Measurements from ENCODE around the gene SPIRE1.

SPIRE1 gene

DNA sequence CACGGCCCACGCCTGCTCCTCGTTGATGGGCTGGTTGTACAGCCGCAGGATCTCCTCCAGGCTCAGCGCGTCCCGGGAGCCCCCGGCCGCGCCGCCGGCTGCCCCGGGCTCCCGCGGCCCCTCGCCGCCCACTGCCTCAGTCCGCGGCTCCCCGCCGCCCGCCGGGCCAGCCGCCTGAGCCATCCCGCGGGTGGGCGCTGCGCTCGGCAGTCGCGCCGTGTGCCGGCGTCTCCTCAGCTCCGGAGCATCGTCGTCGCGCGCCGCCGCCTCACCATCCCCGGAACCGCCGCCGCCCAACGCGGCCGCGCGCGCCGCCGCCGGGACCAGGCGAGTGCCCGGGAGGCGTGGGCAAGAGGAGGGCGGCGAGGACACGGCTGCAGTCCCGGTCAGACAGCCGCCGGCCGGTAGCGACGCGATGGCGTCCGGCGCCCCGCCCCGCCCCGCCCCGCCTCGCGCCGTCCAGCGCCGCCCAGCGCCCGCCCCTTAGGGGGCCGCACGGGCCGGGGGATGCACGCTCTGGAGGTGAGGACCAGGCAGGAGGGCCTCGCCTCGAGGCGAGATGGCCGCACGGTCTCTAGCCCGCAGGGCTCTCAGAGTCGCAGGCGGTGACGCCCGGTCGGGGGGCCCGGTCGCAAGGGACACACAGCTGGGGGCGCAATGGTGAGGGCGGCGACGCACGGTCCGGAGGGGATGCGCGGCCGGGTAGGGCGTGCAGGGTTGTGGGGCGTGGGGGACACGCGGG lies at the start of gene SPIRE1:
SPIRE1 (minus strand) TSS at position 424 of the 742 bp plus-strand sequence; CDS start at position 183, 241 bp downstream.
- peak; percentile 49 for DNase-seq

DNA sequence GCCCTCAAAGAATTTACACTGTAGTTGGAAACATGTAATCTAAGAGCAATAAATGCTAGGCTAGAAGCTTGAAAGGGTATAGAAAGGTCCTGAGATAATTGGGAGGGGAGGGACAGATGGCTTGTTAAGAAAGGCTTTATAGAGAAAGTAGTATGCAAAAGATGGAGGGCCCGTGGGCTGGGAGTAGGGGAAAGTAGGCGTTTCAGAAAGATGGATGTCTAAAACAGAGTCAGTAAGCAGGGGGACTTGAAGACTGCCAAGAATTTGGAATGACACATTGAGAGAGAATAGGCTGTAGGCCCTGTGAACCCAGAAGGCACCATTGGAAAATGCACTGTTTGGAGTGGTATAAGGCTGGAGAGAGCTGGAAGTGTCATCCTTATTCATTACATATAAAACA lies 45.8 kb upstream of the SPIRE1 start:
- peak; percentile 12 for DNase-seq

DNA sequence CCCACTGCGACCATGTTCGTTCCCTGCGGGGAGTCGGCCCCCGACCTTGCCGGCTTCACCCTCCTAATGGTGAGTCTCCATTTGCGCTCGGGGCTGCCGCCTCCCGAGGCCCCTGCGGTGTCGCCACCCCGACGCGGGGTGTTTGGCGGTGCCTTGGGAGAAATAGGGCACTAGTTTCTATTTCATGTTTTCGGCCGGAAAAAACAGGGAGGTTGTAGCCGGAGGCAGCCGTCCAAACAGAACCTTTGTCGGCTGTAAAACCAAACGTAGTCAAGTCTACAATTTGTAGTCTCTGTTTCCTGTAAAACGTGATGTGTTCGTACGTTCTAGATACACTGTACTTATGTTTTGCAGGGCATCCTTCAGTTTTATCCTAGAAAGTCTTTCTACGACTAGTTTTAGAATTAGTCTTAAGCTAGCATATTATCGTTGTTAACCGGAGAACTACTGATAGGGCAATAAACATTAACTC lies 45.2 kb upstream of the SPIRE1 start:
- no peak for DNase-seq

DNA sequence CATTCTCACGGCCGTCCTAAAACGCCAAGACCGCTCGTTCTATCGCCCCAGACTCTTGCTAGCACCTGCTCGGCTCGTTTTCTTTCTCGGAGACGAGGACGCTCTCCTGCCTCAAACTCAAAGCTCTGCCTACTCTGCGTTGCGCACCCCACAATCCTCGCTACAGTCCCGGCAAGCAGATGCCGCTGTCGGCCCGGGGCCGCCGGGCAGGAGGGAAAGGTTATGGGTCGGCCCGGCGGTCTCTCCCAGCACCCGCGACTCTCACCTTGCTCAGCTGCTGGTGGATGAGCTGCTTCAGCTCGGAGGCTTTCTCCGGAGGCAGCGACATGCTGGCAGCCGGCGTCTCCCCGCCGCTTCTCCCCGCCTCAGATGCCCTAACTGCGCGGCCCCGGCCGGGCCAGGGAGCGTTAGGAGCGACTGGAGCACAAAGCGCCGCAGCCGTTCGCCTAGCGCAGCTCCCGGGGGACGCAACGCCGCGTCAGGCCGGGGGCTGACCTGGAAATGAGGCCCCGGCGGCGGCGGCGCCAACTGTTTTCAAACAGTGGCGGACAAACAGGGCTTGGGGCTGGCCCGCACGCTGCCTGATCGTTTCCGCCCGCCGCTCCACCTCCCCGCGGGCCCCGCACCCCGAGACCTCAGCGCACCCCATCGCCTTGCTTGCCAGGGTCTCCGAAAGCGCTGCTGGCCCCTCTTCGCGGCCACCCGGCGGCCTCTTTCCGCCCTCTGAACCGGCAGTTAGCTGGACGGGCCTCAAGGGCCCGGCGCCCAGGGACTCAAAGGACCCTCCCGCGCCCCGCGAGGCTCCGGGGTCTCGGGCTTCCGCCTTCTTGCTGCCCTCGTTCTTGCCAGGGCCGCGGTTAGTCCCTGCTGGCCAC lies 44.6 kb upstream of the SPIRE1 start, which contains the start of the genes CEP76 and PSMG2:
CEP76 (minus strand) TSS at position 503 of the 875 bp plus-strand sequence; CDS start at position 328, 175 bp downstream.
PSMG2 (plus strand) TSS at position 822 of the 875 bp plus-strand sequence. CDS start 66 bp downstream, outside the sequence.
- DNase-seq: peak; percentile 85

DNA sequence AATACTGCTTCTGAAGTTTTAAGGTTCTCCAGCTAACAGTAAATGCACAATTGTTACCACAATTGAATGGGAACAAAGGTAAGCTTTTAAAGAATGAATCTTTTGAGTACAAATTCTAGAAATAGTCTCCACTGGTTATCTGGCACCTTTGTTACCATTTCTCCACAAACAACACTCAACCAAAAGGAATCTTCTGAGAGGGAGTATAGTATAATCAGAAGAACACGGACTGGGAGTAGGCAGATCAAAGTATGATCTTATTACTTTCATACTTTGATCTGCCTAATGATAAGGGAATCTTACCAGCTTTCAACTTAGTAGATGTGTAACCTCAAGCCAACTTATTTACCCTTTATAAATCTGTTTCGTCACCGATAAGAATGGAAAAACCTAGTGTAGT lies 43.3 kb upstream of the SPIRE1 start:
- peak; percentile 13 for DNase-seq

DNA sequence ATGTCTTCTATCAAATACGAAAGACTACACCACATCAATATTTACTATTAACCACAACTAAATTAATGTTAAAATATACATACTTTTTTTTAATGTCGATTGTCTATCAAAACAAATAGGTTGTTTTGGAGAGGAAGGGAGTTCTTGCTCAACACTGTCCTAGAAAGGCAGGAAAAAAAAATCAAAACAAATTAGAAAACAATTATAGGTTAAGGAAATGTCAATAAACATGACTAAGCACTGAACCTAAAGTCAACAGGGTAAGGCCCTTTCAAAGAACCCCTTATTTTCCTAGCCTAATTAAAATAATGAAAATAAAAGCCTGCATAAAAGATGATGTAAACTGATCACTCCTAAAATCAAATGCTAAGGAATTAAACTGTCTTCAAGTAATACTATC lies 41.8 kb upstream of the SPIRE1 start:
- DNase-seq: no peak

DNA sequence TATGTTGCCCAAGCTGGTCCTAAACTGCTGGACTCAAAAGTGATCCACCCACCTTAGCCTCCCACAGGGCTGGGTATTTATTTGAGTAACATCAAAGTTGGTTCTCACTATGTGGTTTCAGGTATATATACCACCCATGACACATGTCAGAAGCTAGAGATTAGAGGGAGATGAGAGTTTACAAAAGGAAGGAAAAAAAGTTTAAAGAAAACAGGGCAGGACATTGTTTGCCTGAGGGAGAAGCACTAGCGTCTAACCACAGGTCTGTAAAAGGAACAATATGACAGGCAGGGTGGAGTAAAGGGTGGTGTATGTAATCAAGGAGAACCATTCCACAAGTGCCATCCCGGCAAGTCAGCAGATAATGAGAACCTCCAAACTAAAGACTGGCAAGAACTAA lies 36.1 kb upstream of the SPIRE1 start:
- no peak for DNase-seq

DNA sequence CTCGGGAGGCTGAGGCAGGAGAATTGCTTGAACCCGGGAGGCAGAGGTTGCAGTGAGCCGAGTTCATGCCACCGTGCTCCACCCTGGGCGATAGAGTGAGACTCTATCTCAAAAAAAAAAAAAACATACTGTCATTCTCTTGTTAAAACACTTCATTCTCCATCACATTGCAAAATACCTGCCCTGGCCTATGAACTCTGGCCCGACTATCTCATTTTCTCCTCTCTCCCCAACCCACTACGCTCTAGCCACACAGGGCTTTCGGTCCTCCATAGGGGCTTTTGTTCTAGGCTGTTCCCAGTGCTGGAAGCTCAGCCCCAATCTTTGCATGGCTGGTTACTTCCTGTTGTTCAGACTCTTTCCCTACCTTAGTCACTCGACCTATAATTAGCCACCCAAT lies 34.3 kb upstream of the SPIRE1 start:
- no peak for DNase-seq

DNA sequence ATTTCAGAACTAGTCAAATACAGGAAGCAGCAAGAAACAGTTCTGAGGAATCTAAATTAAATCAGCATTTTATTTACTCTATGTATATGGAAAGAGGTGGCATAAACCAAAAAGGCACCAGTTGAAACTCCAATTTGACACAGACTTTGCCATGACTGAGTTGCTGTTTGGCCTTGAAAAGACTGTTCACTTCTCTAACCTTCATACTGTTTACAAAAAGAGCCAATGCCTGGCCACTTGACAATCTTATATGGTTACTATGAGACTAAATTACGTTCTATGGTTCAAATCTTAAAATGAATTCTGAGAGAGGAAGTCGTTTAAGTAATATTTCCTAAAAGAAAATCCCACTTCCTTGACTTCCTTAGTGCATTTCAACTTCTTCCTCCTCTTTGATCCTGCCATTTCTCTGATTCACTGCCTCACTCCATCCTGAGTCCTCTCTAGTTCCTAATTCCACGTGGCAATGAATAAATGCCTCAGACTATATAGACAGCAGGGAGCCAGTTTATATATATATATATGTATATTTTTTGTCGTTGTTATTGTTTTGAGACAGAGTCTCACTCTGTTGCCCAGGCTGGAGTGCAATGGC lies 31.4 kb upstream of the SPIRE1 start:
- DNase-seq: no peak

DNA sequence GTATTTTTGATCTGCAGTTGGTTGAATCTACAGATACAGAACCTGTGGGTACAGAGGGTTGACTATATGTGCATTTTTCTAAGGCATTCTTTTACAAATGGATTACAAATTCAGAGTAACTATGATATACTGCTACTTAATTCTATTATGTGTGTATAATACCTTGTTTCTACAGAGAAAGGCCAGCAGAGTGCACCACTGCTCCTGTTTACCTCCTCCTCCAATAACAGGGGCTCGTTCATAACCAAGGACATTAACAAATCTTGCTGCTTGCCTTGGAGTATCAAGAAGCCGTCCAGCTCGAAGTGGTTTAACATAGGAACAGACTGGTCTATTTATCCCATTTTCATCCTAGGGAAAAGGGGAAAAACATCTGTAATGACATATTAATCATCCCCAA lies 28.2 kb upstream of the SPIRE1 start:
- DNase-seq: no peak

DNA sequence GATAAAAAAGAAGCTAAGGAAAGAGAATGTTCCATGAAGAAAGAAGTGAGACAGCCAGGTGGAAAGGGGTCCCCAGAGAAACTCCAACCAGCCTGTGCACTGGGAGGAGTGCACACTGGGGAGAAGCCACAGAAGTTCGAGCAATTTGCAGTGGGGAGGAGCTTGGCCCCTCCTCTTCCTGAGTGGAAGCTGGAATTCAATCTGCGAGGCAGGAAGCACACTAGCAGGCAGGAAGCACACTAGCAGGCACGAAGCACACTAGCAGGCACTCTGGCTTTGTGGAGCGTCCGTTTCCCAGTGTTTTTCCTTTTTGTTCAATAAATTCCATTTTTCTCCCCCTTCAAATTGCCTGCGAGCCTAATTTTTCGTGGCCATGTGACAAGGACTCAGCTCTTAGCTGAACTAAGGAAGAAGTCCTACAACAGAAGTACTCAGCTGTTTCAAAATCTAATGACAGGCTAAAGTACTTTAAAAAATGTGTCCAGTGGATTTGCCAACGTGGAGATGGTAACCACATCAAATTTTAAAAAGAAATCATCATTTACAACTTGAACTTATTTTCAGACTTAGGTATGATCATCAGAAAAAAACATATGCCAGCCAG lies 21.4 kb upstream of the SPIRE1 start:
- no peak for DNase-seq

DNA sequence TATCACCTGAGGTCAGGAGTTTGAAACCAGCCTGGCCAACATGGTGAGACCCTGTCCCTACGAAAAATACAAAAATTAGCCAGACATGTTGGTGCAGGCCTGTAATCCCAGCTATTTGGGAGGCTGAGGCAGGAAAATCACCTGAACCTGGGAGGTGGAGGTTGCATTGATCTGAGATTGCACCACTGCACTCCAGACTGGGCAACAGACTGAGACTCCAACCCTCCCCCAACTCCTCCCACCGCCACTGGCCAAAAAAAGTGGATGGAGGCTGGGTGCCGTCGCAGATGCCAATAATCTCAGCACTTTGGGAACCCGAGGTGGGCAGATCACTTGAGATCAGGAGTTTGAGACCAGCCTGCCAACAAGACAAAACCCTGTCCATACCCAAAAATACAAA lies 10.1 kb upstream of the SPIRE1 start:
- DNase-seq: no peak

DNA sequence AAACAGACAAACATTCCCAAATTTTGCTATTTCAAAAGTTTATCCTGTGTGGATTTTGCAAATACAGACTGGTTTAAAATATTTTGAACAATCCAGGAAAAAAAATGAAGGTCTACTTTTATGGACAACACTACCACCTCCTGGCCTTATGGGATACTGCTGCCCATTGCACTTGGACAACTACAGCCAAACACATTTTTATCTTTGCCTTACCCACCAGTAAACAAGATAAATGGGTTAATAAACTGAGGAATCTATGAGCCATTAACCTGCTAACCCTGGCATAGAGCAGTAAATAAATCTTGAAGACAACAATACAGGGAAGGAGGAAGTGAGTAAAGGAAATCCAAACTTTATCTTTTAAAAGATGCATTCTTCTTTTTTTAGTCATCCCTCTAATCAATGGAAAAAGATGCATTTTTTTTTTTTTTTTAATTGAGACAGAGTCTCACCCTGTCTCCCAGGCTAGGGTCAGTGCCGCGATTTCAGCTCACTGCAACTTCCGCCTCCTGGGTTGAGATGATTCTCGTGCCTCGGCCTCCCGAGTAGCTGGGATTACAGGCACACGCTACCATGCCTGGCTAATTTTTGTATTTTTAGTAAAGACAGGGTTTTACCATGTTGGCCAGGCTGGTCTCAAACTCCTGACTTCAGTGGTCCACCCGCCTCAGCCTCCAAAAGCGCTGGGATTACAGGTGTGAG lies 2.1 kb upstream of the SPIRE1 start:
- peak; percentile 64 for DNase-seq

DNA sequence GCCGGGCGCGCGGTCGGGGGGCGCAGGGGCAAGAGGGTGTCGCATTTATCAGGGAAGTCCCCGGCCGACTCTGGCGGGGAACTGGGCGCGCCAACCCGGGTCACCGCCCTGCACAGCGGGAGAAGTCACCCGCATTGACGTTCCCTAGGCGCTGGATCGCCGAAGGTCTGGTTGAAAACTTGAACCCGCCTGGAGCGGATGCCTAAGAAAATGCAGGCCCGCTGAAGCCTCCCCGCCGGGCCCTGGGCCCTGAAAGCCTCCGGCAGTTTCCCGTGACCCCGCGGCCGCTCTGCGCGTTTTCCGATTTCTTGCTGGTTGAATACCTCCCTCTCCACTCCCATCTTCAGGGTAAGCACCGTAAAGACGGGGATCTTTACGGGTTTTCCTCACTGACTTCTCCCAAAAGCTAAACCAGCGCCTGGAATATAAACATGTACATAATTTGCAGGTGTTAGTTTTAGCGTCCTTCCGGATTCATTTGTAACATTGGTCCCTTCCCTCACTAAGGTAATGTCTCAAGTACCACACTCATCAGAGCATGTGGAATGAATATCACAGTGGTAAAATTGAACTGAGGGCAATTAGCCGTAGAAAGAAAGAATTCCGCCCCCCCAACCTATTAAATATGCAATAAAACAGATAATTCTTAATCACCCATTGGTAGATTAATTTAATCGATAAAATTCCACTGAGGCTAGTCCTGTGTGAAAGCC lies 675 bp upstream of the SPIRE1 start:
- peak; percentile 36 for DNase-seq

DNA sequence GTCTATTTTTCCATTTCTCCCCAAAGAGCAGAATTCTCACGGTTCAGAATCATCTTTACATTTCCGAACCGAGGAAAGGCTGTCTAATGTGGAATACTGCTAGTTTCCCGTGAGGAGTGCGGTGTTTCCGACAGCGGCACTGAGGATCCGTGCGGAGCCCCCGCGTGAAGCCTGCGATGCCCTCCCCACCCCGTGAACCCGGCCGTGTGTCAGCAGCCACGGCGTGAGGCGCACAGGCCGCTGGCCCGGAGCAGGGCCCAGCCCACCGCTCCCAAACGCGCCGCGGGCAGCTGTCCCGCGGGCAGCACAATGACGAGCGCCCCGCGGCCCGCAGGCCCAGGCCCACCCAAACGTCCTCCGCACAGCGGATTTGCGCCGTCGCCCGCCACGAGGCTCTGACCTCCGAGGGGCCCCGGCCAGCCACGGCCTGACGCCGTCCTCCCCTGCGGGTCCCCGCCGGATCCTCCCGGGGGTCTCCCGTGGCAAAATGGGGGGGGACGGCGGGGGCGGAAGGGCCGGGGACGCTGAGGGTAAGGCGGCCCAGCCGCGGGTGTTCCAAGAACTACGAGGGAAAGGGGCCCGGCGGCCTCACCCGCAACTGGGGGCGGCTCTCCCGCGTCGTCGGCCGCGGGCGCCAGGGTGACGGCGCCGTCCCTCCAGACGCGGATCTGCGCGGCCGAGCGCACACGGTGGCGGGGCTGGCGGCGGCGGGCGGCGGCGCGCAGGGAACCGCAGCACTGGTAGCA lies 796 bp downstream of the SPIRE1 start:
- DNase-seq: peak; percentile 5

DNA sequence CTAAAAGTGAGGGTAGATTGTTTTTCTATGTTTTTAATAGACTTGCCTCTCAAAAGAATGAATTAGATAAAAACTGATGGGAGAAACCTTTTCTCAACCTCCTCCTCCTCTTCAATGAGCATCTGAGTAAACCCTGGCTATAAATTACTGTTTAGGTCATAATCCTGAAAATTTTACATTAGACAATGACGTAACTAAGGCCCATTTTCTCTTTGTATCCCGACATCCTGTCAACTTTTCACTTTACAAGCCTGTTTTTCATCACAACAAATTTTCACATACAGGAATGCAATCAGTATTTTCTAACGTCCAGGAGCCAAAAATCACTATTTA lies 1.3 kb downstream of the SPIRE1 start:
- DNase-seq: no peak

DNA sequence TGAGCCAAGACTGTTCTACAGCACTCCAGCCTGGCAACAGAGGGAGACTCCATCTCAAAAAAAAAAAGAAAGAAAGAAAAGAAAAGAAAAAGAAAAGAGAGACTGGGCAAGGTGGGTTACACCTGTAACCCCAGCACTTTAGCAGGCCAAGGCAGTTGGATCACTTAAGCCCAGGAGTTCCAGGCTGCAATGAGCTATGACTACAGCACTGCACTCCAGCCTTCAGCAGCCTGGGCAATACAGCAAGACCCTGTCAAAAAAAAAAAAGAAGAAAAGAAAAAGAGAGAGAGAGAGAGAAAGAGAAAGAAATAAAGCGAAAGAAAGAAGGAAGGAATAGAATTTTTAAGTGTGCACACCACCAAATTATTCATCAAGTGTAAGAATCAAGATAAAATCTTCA lies 2.9 kb downstream of the SPIRE1 start:
- DNase-seq: no peak

DNA sequence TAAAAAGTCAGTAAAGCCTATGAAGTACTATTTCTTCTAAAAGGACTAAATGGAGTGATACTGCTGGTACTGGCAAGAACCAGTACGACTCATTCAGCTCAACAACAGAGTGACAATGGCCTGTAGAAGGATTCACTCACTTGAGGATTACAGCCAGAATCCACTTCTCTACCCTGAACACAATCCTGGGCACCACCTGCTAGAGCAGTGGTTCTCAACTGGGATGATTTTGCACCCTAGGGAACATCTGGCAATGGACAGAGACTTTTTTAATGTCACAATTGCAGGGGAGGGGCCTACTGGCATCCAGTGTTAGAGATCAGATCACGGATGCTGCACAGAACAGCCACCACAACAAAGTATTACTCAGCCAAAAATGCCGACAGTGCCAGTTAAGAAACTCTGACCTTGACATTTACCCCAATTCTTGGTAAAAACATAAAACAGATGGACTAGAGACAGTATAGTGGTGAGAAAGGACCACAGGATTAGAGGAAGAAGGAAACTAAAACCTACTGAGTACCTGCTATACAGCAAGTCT lies 5.0 kb downstream of the SPIRE1 start:
- DNase-seq: no peak

DNA sequence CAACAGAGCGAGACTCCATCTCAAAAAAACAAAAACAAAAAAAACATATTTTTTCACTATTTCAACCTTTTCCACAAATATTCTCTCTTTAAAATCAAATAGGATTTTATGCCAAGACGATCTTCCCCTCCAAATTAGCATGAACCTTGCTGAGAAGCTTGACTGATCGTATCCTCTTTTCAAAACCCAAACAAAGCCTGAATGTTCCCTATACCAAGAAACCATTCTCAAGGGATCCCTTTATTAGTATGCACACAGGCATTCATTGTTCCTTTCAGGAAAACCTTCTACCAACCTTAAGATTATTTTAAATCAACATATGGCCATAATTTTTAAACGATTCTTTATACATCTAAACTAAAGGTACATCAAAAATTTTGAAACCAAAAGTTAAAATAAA lies 6.3 kb downstream of the SPIRE1 start:
- DNase-seq: no peak

DNA sequence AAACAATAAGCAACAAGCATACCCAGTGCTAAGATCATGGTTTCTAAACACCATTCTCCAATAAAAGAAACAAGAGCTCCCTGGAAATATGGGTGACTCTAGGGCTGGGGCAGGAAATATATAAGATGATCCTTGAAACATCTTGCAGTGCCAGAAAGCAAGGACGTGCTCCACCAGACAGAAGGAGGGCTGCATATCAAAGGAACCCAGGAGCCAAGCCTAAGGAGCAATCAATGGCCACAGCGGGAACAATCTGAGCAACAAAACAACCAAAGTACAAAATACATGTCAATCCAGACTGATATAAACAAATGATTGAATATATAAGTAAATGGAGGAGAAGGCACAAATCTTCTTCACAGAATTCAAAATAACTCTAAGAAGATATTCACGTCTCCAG lies 10.1 kb downstream of the SPIRE1 start:
- no peak for DNase-seq

DNA sequence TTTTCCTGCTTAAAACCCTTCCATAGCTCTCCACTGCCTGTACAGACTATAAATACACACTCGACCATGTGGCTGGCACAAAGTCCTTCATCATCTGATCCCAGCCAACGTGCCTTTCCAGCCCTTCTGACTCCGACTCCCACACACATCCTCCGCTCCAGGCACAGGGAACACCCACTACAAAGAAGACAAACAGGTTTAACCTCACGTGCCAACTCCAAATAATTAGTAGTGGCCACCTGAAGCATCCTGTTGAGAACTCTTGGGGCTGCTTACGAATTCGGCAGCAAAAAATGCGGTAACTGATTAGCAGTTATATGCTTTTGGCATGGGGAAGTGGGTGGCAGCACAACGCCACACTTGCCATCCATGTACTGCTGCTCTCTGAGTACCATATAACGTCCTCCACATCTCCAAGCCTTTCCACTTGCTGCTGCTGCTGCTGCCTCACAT lies 12.1 kb downstream of the SPIRE1 start:
- DNase-seq: no peak
